Subcutaneous adipose tissue (tissue), 4 donors: ENCODE measurements around the gene NR6A1. TPM values are rescaled to one million over a fixed set of nuclear protein-coding genes. Genes with fewer than 3 reads are reported as not detected.

Experiments used
- CTCF ChIP-seq: fragments of 450-650 bp; IDR thresholded peaks from one replicate; pipeline ENCODE4 v1.5.1; 2016; ENCODE audit warnings: low read depth, mild to moderate bottlenecking, control low read depth, antibody characterized with exemption, moderate library complexity
- total RNA-seq, 4 donors: library from RNA; depleted of rRNA; stranded (reverse); fragments of >200 nt; gene quantifications; one replicate each; pipeline ENCODE4 v1.1.0, GENCODE V29; 2016

Gene NR6A1
- total RNA-seq, 4 donors from 2014 or later = 0.65 to 4.4 (median 1.6) TPM

GRCh38 chr9:124774129-124774978, 3.2 kb upstream of the NR6A1 start:
- no peak for TF ChIP-seq CTCF

GRCh38 chr9:124773473-124774128, 2.5 kb upstream of the NR6A1 start:
- TF ChIP-seq CTCF = no peak

- TF ChIP-seq CTCF = no peak
Measured at GRCh38 chr9:124771867-124772679, 962 bp upstream of the NR6A1 start.

- TF ChIP-seq CTCF = no peak
Measured at GRCh38 chr9:124770359-124771020, 621 bp downstream of the NR6A1 start.

GRCh38 chr9:124769549-124770358, 1.4 kb downstream of the NR6A1 start:
- no peak for TF ChIP-seq CTCF

GRCh38 chr9:124768750-124769548, 2.2 kb downstream of the NR6A1 start:
- no peak for TF ChIP-seq CTCF
